GM18517 (cell line): ENCODE measurements around the gene KPNA3.
"Not testable (repeated sequence)": the region's sequence is repeated elsewhere in the genome, so short reads cannot be mapped to it uniquely, and the experiment has no call there.

Source experiments
- ATAC-seq: cut with Tn5 transposase; IDR thresholded peaks from one replicate; pipeline ENCODE4 v1.9.1; 2021; ENCODE audit warnings: mild to moderate bottlenecking, moderate library complexity; ENCODE audit not compliant: unreplicated experiment

KPNA3 gene

GRCh38 chr13:49756263-49756662 is 36.2 kb downstream of the KPNA3 start:
- no peak for ATAC-seq

- no peak for ATAC-seq
Measured at GRCh38 chr13:49754146-49754545, 38.3 kb downstream of the KPNA3 start.

GRCh38 chr13:49749848-49750247 is 42.6 kb downstream of the KPNA3 start:
- no peak for ATAC-seq

- no peak for ATAC-seq
Measured at GRCh38 chr13:49746111-49746510, 46.4 kb downstream of the KPNA3 start.

- ATAC-seq: no peak
Measured at GRCh38 chr13:49740870-49741269, 51.6 kb downstream of the KPNA3 start.

- no peak for ATAC-seq
Measured at GRCh38 chr13:49739498-49740187, 52.8 kb downstream of the KPNA3 start.

- no peak for ATAC-seq
Measured at GRCh38 chr13:49733181-49733951, 59.1 kb downstream of the KPNA3 start.

- ATAC-seq: no peak
Measured at GRCh38 chr13:49731766-49732165, 60.7 kb downstream of the KPNA3 start.

GRCh38 chr13:49716615-49717014 is 75.9 kb downstream of the KPNA3 start:
- ATAC-seq: no peak

- no peak for ATAC-seq
Measured at GRCh38 chr13:49714757-49715156, 77.7 kb downstream of the KPNA3 start.

- no peak for ATAC-seq
Measured at GRCh38 chr13:49711218-49711863, 81.1 kb downstream of the KPNA3 start.

GRCh38 chr13:49704264-49704663 is 88.2 kb downstream of the KPNA3 start:
- ATAC-seq: not testable (repeated sequence)

- no peak for ATAC-seq
Measured at GRCh38 chr13:49701491-49701890, 91.0 kb downstream of the KPNA3 start.

GRCh38 chr13:49697468-49697867 is 95.0 kb downstream of the KPNA3 start:
- no peak for ATAC-seq

GRCh38 chr13:49694446-49694845 is 98.0 kb downstream of the KPNA3 start:
- no peak for ATAC-seq

GRCh38 chr13:49693877-49694276 is 98.6 kb downstream of the KPNA3 start:
- ATAC-seq: no peak

- no peak for ATAC-seq
Measured at GRCh38 chr13:49693191-49693733, 99.2 kb downstream of the KPNA3 start.

- ATAC-seq: peak; percentile 76
Measured at GRCh38 chr13:49690995-49691784, 101.3 kb downstream of the KPNA3 start, which contains the start of gene EBPL. Gene EBPL, minus strand, starts transcription at chr13:49691486. Its CDS starts 62 bp downstream, at chr13:49691424.

- peak; percentile 23 for ATAC-seq
Measured at GRCh38 chr13:49690133-49690994, 102.1 kb downstream of the KPNA3 start.

GRCh38 chr13:49683489-49683888 is 109.0 kb downstream of the KPNA3 start:
- no peak for ATAC-seq
